ENCODE measurements around the gene RAB7B.
"Not testable (repeated sequence)": the region's sequence is repeated elsewhere in the genome, so short reads cannot be mapped to it uniquely, and the experiment has no call there.

GRCh38 chr1:206052231-206052865 is 49.2 kb upstream of the RAB7B start:
- TF ChIP-seq EZH2 (IDR thresholded peaks at IDR 0.05; ENCODE audit: insufficient read depth, poor library complexity, severe bottlenecking); EZH2phosphoT487 (IDR thresholded peaks at IDR 0.05; ENCODE audit: insufficient read depth, low read depth): not testable (repeated sequence)

Data from GM23248 (cell line).